GM19324 (cell line): ENCODE results near the gene B4GALT4.
A peak's percentile ranks its signal among the peaks of the same experiment; 100 is the strongest.

ENCODE experiments used
- ATAC-seq: cut with Tn5 transposase; IDR thresholded peaks from one replicate; pipeline ENCODE4 v1.9.1; 2021; ENCODE audit warnings: mild to moderate bottlenecking, moderate library complexity; ENCODE audit not compliant: unreplicated experiment, low FRiP score

Gene B4GALT4

GRCh38 chr3:119239206-119239820 lies 1.4 kb downstream of the B4GALT4 start:
- ATAC-seq: no peak

GRCh38 chr3:119238363-119238762 lies 2.3 kb downstream of the B4GALT4 start:
- no peak for ATAC-seq

- no peak for ATAC-seq
Observed at GRCh38 chr3:119237299-119237698, 3.4 kb downstream of the B4GALT4 start.

GRCh38 chr3:119236756-119237155 lies 3.9 kb downstream of the B4GALT4 start:
- no peak for ATAC-seq

GRCh38 chr3:119235151-119235550 lies 5.5 kb downstream of the B4GALT4 start:
- ATAC-seq: no peak

- ATAC-seq: no peak
Observed at GRCh38 chr3:119234610-119235009, 6.1 kb downstream of the B4GALT4 start.

- ATAC-seq: no peak
Observed at GRCh38 chr3:119230745-119231144, 9.9 kb downstream of the B4GALT4 start.

- ATAC-seq: no peak
Observed at GRCh38 chr3:119230071-119230470, 10.6 kb downstream of the B4GALT4 start.

- ATAC-seq: no peak
Observed at GRCh38 chr3:119229190-119229589, 11.5 kb downstream of the B4GALT4 start.

GRCh38 chr3:119228373-119229145 lies 12.1 kb downstream of the B4GALT4 start:
- no peak for ATAC-seq

GRCh38 chr3:119227070-119227850 lies 13.4 kb downstream of the B4GALT4 start:
- ATAC-seq: no peak

- ATAC-seq: no peak
Observed at GRCh38 chr3:119225121-119225520, 15.6 kb downstream of the B4GALT4 start.

- ATAC-seq: no peak
Observed at GRCh38 chr3:119223511-119223910, 17.2 kb downstream of the B4GALT4 start.

GRCh38 chr3:119222391-119222790 lies 18.3 kb downstream of the B4GALT4 start:
- ATAC-seq: no peak

GRCh38 chr3:119221779-119222320 lies 18.8 kb downstream of the B4GALT4 start:
- ATAC-seq: no peak

GRCh38 chr3:119220970-119221667 lies 19.6 kb downstream of the B4GALT4 start:
- no peak for ATAC-seq

- no peak for ATAC-seq
Observed at GRCh38 chr3:119220198-119220597, 20.5 kb downstream of the B4GALT4 start.

- peak; percentile 99 for ATAC-seq
Observed at GRCh38 chr3:119219069-119219468, 21.6 kb downstream of the B4GALT4 start.

GRCh38 chr3:119211803-119212202 lies 28.9 kb downstream of the B4GALT4 start:
- ATAC-seq: no peak

GRCh38 chr3:119211193-119211592 lies 29.5 kb downstream of the B4GALT4 start:
- no peak for ATAC-seq

GRCh38 chr3:119207512-119207875 lies 33.2 kb downstream of the B4GALT4 start:
- no peak for ATAC-seq
